RPMI7951 (cell line): Measurements from ENCODE around the gene SLC10A3. TPM values are rescaled to one million over a fixed set of nuclear protein-coding genes. Genes with fewer than 3 reads are reported as not detected.

ENCODE experiments used
- DNase-seq: peaks from one replicate; pipeline ENCODE4 v3.0.0-alpha.2; 2012; ENCODE audit warnings: low read depth
- total RNA-seq: library from RNA; depleted of rRNA; stranded (reverse); fragments of >200 nt; shearing (Covaris generic); gene quantifications from 2 replicates; pipeline ENCODE4 v1.2.3, GENCODE V29; 2014

The SLC10A3 gene
- total RNA-seq, 1 experiment from 2014 or later, result 19.5 TPM

DNA sequence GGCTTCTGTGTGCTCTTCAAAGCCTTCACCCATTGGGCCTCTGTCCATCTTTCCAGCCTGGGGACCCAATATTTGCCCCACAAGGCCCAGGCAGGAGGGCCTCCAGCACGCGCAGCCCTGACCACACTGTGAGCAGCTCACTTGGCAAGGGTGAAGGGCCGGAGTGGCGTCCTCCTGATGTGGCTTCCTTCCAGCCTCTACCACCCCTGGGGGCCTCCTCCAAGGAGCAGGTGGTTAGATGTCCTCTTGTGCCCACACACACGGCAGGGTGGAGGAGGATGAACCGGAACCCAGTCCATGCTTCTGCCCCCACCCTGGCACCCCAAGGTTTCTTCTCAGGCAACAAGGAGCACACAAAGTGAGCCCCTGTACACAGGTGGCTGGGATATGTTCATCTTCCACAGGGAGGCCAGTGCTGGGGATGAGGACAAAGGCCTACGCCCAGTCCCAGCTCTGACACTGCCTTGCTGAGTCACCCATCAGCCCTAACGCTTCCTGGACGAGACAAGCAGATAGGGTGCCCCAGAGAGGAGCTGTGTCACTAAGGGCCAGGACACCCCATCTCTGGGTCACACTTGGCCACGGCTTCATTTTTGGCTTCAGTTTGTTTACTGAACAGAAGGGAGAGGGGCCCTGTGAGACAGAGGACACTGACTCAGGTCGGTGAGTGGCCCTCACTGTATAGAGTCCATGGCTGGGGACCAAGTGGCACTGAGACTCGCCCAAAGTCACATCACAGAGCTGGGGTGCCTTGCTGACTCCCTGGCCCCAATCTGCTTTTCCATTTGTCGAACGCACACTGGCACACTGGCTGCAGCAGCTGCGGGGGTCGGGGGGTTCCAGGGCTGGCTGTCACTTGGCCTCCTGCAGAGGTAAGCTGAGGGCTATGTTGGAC lies 5.9 kb downstream of the SLC10A3 start:
- DNase-seq, result peak; percentile 31

- DNase-seq, result no peak
Measured at GRCh38 chrX:154483325-154483724, 7.1 kb downstream of the SLC10A3 start.

DNA sequence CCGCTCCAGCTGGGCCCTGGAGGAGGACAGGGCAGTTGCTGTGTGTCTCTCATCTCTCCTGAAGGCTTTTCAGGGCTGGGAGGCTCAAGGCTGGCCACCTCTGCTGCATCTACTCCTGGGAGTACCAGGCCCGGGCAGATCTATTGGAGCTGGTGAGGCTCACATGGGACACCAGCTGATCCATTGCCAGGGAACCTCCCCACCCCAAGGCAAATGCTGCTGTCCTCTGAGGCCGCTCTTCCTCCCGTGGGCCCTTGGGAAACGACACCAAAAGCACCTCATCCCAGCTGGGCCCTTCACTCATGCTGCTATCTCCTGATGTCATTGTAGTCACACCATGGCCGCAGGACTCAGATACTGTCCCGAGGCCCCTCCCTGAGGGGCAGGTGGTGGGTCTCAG lies 7.6 kb downstream of the SLC10A3 start:
- no peak for DNase-seq

DNA sequence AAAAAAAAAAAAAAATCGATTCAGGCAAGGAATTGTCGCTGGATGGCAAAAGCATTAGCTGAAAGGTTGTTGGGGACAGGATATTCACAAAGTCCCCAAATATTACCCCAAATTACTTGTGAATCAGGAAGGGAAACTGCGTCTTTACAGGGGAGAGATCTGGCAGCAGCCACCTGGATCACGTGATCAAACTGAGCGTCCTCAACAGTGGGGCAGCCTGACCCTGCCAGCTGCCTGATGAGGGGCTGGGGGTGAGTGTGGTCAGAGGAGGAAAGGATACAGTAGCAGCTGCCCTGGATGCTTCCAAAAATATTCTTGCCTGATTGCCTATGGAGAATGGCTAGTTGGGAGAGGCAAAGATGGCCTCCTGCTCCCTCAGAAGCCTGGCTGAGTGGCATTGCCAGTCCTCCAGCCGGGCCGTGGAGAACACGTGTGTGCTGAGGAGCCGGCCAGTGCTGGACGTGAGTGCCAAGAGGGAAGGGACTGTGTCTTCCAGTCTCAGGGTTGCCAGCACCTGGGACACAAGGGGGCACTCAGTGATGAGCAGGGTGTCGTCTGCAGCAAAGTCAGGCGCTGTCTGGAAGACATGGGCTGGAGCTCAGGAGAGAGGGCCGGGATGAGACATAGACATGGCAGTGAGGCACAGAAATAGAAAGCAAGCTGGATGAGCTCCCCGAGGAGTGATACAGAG lies 8.4 kb downstream of the SLC10A3 start:
- DNase-seq, result no peak

- DNase-seq, result no peak
Measured at GRCh38 chrX:154481195-154481594, 9.2 kb downstream of the SLC10A3 start.

DNA sequence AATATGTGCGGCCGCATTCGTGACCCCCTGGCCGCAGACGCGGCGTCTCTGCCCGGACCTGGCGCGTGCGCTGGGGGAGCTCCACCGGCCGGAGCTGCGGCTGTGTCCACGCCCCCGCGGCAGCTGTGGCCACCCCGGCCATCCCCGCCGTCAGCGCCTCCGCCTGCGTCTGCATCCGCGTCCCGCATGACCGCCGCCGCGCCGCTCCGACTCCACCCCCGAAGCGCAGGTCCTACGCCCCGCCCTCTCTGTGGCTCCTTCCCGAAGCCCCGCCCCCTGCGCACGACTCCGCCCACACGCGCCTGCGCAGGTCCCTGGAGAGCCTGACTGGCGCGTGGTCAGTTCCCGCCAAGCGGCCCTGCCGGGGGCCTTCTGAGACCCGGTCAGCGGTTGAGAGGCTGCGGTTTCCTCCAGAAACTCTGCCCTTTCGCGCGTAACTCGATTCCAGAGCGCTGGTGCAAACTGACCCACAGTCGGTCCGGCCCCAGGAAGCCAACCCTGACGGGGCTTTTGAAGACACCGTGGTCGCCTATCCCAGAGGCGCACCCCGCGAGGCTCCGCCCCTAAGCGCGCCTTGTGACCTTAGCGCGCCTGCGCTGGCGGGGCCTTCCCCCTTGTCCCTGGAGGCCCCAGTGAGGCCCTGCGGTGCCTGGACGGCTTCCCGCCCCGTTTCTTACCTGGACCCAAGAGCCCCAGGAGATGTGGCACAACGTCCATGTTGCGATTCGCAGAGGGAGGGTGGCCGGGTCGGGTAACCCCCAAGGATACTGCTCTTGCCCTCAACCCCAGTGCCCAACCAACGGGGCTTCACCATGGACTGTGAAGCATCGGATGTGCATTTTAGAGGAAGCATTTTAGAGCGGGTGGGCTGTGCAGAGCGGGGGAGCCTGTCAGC lies 11.5 kb downstream of the SLC10A3 start, which contains the start of gene LAGE3:
LAGE3 (minus strand) TSS at position 554 of the 895 bp plus-strand sequence; CDS start at position 188, 366 bp downstream.
- peak; percentile 79 for DNase-seq

GRCh38 chrX:154477891-154478477 lies 12.4 kb downstream of the SLC10A3 start:
- DNase-seq, result no peak

DNA sequence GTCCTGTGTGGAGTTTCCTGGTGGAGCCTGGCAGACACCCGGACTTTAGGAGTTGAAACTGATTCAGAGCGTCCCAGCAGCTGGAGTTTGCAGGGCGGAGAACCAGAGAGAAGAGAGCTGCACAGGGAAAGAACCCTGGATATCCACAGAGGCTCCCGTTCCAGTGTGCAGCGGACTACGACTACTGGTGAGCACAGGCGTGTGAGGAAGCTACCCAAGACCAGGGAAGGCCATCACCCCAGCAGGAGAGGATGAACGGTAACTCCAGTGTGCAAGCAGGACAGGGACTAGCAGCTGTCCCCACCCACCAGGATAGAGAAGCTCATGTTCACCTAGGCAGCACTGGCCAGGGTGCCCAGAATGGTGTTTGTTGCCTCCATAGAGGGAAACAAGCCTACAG lies 13.6 kb downstream of the SLC10A3 start:
- DNase-seq, result no peak

DNA sequence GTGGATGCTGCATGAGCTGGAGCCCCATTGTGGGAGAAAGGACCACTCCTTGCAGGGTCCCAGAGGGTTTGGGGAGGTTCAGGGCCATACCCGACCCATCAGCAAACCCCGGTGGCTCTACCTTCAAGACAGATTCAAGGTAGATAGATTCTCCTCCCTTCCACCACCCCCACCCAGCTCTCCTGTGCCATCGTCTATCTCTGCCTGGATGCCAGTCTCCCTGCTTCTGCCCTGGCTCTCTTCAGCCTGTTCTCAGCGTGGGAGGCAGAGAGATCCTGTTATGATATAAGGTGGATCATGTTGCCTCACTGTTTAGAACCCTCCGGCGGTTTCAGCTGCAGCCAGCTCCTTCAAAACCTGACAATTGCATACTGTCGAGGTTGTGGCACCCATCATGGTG lies 16.7 kb downstream of the SLC10A3 start:
- DNase-seq, result no peak

DNA sequence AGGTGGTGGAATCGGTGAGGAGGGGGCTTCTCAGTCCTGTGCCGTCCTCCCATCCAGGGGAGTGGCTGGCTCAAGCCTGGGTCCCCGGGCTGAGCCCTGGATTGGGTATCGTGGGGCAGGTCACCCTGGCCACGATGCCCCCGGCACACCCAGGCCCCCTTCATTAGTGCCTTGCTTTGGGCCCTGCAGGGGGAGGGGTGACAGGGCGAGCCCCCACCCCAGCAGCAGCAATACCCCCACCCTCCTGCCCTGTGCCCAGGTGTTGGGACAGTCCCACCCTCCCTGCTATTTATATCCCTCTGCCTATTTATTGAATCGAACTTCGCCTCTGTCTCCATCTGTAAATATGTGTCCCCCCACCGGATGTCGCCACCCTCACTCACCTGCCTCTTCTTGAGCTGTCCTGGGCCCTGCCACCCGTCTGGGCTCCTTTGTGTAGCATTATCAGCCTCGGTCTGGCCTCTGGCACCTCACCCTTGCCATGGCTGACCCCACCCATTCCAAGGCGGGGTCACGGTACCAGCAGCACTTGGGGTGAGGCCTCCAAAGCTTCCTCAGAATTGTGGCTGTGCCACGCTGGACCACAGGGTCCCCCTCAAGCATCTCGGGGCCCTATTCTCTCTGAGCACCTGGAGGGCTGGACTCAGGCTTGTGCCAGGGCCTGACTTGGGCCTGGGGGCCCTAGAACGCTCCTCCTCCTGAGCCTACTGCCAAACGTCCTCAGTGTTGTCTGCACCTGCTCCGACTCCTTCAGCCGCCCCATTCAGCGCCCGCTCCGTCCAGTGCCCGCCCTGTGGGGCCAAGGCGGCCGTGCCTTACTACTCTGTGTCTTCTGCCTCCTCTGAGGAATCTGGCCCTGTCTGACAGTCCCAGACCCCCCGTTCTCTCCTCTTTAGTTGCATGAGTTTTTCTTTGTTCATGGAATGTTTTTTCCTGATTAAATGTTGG lies 17.5 kb downstream of the SLC10A3 start:
- no peak for DNase-seq

DNA sequence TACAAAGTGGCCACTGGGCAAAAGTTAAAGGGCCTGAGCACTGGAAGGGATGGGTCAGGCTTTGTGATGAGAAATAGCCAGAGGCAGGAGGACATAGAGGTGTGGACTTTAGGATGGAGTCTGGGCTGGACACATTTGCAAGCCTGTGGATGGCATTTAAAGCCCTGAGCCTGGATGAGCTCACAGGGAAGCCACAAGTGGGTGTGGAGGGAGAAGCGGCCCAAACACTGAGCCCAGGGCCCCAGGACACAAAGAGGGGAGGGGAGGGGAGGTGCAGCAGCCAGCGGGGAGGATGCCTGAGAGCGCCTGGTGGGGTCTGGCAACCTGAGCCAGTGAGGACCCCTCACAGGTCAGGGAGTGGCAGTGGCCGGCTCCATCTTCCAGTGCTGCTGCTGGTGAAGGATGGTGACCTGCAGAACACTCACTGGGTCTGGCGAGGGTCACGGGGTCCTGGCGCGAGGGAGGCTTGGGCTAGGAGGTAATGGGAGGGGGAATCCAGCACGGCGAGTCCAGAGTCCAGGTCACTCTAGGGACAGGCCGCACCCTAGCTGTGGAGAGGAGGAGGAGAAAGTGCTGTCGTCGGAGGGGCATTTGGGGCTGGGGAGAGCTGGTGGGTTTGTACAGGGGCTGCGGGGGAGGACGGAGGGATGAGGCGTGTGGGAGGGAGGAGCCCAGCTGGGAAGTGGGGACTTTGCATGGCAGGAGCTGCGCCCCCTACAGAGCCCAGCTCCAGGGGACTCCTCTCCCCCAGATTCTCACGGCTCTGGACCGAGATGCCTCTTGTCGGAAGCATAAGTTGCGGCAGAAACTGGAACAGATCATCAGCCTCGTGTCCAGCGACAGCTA lies 18.4 kb downstream of the SLC10A3 start:
- no peak for DNase-seq

GRCh38 chrX:154470914-154471568 lies 19.4 kb downstream of the SLC10A3 start:
- DNase-seq, result no peak

GRCh38 chrX:154470434-154470833 lies 20.0 kb downstream of the SLC10A3 start:
- no peak for DNase-seq

- DNase-seq, result no peak
Measured at GRCh38 chrX:154469880-154470279, 20.5 kb downstream of the SLC10A3 start.

GRCh38 chrX:154469114-154469513 lies 21.3 kb downstream of the SLC10A3 start:
- no peak for DNase-seq

- DNase-seq, result no peak
Measured at GRCh38 chrX:154468217-154468616, 22.2 kb downstream of the SLC10A3 start.

DNA sequence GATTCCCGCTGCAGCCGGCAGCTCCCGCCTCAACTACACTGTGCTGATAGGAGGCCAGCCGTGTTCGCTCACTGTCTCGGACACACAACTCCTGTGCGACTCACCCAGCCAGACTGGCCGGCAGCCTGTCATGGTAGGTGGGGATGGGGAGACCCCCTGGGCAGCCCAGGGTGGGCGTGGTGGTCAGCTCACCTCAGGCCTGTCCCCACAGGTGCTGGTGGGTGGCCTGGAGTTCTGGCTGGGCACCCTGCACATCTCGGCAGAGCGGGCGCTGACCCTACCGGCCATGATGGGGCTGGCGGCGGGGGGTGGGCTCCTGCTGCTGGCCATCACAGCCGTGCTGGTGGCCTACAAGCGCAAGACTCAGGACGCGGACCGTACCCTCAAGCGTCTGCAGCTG lies 22.9 kb downstream of the SLC10A3 start:
- DNase-seq, result no peak

GRCh38 chrX:154466907-154467306 lies 23.5 kb downstream of the SLC10A3 start:
- DNase-seq, result no peak

GRCh38 chrX:154466036-154466435 lies 24.4 kb downstream of the SLC10A3 start:
- DNase-seq, result no peak
